CD4-positive, alpha-beta T cell treated with Interleukin-12 subunit alpha and Interleukin-12 subunit beta, for 1 hour (primary cell): ENCODE data around the gene SLC5A11.

Source experiments
- DNase-seq: peaks from one replicate; pipeline ENCODE4 v3.0.0-alpha.2; 2020

SLC5A11 gene

DNA sequence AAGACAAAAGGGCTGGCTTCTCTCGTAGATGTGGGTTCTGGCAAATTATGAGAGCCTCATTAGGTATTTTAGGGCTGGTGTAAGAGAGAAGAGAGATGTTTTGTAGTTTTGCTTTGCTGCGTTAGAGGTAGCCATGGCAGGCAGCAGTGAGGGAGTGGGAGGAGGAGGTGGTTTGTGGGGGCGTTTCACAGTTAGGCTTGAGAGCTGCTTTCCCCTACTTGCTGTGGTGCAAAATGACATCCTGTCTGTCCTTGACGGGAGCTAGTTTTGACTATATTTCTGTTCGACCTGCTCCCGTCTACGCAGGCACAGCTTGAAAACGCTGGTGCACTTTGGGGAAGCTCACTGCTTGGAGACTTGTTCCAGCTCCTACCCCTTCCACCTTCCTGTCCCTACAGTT is 75.5 kb downstream of the SLC5A11 start:
- DNase-seq = peak; percentile 7

DNA sequence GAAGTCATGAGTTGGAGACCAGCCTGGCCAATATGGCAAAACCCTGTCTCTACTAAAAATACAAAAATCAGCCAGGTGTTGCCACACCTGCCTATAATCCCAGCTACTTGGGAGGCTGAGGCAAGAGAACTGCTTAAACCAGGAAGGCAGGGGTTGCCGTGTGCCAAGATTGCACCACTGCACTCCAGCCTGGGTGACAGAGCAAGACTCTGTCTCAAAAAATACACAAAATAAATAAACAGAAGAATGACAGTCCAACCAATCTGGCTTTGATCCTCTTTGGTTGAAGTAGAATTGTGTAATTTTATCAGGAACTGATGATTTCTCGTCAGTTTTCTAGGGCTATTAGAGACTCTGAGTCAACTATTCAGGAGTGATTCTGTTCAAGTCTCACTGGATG is 79.4 kb downstream of the SLC5A11 start:
- DNase-seq = no peak

DNA sequence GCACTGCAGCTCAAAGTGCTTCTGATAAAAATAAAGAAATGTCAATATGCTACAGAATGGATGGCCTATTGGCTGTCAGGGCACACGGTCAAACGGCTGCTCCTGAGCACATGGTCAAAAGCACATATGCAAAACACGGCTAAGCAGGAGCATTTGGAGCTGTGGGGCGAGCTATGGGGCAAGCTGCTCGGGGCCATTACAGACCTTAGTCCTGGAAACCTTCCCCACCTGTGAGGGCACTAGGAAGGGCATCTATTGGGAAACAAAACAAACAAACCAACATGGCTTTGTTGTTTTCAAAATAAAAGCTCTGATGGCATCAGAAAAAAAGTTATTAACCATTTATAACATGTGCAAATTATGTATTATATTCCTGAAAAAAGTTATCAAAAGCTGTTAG is 83.6 kb downstream of the SLC5A11 start:
- DNase-seq = no peak

DNA sequence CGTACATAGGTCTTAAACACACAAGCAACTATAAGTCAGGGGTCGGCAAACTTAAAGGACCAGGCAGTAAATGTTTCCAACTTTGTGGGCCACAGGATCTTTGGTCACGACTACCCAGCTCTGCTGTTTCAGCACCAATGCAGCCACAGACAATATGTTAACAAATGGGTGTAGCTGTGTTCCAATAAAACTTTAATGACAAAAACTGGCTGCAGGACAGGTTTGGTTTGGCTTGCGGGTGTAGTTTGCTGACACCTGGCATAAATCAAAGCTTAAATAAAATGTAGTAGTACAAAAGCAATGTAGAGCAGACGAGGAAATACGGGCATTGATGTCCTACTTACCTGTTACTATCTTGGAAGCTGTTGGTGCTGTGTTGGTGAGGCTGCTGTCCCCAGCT is 84.7 kb downstream of the SLC5A11 start:
- no peak for DNase-seq

DNA sequence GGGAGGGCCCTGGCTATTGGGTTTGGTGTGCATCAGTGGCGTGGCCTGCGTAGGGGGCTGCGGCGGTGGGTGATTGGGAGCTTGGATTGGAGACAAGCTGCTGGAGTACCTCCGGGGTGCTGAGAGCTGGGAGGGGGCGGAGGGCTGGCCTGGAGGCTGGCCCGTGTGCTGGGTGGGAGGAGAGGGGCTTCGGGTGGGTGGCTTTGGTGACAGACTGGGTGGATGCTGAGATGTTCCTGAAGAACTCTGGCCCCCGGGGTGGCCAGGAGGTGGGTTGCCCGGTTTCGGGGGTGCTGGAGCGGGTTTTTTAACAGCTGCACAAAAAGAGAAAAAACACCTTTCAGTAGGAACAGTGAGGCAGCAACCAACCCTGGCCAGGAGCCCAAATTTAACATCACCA is 85.3 kb downstream of the SLC5A11 start:
- DNase-seq = no peak

DNA sequence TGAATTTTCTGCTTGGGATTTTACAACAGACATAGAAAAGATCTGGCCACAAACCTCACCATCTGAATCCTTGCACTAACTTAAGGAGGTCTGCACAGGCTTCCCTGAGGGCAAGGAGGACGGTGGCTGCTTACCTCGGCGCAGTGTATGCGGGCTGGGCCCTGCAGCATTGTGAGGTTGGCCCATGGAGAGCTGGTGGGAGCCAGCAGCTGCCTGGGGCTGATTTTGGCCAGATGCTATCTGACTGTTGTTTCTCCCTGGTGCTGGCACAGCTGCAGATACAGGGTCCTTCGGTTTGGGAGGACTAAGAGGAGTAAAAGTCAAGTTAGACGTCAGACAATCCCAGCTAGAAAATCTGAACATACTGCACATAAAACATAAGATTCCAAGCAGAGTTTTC is 89.6 kb downstream of the SLC5A11 start:
- no peak for DNase-seq

DNA sequence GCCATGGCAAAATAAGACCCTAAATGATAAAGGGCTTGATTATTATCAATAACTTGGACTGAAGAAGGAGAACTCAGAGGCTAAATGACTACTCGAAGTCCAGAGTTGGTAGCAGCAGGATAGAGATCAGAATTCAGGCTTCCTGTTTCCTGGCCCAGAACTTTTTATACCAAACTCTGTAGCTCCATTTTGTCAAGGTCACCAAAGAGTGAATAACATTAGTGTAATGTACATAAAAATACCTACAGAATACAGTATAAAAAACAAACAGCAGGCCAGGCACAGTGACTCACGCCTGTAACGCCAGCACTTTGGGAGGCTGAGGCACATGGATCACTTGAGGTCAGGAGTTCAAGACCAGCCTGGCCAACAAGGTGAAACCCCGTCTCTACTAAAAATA is 90.4 kb downstream of the SLC5A11 start:
- no peak for DNase-seq

DNA sequence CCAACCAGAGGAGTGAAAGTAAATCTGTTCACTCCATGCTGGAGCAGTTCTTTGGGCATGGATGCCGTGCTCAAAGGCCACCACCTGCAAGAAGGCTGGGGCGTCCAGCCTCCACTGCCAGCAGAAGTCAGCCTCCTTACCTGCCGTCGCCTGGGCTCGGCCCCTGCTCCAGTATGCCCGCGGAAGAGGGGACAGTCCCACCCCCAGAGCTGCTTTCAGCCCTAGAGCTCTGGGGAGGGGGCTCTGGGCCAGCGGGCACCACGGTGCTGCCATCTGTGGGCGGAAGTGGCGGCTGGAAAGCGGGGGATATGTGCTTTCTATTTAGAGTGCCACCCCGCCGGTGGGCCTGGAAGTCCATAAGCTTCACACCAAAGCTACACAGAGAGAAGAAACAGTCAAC is 93.5 kb downstream of the SLC5A11 start:
- DNase-seq = no peak

DNA sequence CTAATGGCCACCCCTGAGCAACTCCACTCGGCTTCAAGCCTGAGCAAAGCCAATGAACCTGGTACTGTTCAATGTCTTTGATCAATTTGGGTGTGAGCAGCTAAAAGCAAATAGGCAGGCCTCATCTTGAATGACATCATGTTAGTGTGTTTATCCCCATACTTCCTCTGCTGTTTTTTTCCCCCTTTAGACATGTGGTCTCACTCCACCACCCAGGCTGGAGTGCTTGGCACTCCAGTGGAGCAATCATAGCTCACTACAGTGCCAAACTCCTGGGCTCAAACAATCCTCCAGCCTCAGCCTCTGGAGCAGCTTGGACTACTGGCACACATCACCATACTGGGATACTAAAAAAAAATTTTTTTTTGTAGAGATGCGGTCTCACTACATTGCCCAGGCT is 94.0 kb downstream of the SLC5A11 start:
- no peak for DNase-seq

DNA sequence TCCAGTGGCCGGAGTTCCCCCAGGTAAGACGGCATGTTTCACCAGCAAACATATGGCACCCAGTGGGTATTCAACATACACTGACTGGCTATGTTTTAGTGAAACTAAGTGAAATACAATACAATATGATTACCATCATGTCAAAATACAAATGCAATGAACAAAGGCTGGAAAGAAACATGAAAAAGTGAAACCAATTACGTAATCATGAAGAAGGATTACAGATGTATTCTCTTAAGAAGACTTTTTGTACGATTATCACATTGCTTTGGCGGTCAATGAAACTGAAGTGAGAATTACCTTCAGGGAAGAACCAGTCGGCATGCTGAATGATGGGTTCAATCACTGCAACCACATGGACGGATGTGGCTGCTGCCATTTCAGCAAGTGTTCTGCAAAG is 97.7 kb downstream of the SLC5A11 start:
- DNase-seq = no peak

DNA sequence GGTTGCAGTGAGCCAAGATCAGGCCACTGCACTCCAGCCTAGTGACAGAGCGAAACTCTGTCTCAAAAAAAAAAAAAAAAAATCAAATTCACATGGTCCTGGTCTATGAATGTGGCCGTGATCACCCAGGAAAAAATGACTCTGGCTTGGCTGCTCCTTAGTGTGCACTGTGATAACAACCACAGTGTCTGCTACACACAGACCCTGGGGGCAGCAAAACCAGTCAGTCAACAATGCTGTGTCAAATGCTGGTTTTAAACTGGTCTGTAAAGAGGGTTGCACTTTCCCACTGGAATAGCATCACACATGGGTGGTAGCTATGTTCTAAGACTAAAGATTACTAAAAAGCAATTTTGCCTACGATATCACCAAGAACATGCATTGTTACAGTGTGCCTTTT is 98.4 kb downstream of the SLC5A11 start:
- DNase-seq = no peak

DNA sequence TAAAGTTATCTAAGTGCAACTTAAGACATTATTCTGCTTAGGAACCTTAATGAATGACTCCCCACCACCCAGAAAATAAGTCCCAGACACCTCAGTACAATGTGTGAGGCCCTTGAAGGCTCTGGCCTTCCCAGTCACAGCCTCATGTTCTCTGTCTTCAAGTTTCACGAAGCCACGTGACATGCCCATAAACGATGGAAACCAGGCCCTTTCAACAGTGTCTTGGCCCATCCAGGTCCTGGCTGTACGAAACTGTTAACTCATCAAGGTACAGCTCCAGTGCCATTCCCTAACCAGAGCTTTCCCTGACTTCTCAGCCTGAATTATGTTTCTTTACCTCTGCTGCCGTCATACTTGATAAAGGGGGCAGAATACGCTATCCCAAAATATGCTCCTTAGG is 100.4 kb downstream of the SLC5A11 start:
- no peak for DNase-seq

DNA sequence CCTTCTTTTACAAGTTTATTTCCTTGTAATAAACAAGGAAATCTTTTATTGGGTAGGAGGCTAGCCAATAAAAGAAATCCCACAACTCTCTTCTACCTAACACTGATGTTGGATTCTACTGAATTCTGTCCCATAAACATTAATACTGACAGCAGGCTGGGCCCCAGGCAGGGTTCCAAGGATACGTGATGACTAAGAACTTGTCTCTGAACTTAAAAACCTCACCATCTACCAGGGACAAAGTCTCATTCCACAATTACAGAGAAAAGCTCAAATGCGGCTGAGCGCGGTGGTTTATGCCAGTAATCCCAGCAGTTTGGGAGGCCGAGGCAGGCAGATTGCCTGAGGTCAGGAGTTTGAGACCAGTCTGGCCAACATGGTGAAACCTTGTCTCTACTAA is 104.5 kb downstream of the SLC5A11 start:
- no peak for DNase-seq

DNA sequence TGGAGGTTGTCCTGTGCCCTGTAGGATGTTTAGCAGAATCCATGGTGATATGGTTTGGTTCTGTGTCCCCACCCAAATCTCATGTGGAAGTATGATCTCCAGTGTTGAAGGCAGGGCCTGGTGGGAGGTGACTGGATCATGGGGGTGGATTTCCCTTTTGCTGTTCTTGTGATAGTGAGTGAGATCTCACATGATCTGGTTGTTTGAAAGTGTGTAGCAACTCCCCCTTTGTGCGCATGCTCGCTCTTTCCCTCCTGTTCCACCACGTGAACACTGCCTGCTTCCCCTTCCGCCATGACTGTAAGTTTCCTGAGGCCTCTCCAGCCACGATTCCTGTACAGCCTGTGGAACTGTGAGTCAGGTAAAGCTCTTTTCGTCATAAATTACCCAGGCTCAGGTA is 107.5 kb downstream of the SLC5A11 start:
- no peak for DNase-seq

DNA sequence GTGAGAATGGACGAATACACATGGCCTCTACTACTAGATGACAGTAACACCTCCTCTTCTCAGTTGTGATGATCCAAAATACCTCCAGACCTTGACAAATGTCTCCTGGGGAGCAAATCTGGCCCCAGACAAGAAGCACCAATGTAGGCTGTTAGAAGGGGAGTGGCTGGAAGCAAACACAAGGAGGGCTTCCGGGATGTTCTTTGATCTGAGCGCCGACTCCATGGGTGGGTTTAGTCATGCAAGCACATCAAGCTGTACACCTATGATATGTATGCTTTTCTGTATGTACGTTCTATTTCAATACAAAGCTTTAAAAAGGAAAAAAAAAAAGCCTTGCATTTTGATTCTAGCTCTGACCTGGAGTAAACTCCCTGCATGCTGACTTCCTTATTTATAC is 108.0 kb downstream of the SLC5A11 start:
- no peak for DNase-seq

DNA sequence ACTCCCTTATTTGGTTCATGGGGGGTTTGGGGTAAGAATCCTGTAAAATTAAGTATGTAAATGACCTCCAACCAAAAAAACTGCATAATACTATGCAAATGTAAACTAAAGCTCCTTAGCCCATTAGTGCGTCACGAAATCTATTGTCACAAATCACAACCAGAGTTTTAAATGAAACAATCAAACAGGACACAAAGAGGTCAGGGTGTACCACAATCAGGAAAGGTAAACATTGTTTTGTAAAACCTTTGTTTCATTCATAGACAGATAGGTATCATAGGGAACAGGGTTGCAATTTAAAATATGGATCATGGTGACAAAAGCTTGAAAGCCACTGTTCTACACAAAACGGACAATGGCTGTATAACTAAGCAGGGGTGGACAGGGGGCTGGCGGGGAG is 108.4 kb downstream of the SLC5A11 start:
- no peak for DNase-seq

DNA sequence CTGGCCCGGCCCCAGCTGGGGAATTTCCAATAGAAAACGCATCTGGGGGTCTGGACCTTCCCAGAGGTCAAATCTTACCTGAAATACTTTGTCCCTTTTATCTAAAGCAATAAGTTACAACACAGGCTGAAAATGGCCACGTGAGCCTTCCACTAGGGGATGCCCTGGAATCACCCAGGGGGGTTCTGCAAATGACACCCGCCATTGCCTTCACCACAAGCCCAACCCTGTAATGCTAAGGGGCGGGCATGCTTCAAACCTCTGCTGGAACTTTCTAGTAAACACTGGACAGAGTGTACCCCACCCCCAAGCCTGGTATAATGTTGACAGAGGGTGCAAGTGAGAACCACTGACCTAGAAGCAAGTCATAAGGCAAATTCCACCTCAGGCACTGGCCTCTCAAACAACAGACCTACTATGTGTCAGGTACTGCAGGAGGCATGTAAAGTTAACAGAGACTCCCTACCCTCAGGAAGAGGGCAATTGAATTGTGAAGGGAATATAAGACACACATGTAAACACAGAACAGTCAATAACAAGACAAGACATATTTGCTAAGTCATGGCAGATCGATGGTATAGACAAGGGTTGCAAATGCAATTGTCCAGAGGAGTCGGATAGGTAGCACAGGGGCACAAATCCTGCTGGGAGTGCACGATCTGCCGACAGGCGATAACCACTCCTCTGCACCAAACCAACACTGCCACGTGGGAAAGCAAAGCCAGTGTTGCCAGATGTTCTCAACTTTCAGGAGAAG is 110.4 kb downstream of the SLC5A11 start:
- no peak for DNase-seq

DNA sequence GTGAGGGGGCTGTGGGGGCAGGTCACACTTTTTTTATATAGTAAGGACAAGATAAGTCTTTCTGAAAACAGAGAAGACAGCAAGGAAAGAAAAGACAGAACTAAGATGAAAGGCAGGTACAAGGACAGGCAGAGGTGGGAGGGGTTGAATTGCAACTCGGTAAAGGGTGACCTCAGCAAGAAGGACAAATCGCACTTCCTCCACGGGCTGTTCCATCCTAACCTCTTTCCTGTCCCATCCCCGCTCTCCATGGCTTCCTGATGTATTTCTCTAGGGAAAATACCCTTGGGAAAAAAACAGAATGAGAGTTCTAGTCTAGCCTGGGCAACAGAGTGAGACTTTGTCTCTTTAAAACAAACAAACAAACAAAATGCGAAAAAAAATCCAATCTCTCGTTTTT is 112.1 kb downstream of the SLC5A11 start:
- no peak for DNase-seq
